GM19238 (cell line): ENCODE data around the gene CLRN3.

Source experiments
- DNase-seq: peaks from one replicate; pipeline ENCODE4 v3.0.0; 2011; ENCODE audit warnings: low spot score; ENCODE audit not compliant: insufficient read length

Gene CLRN3

GRCh38 chr10:127899766-127900387 lies 7.1 kb upstream of the CLRN3 start:
- no peak for DNase-seq

- DNase-seq = no peak
Measured at GRCh38 chr10:127897177-127897576, 4.4 kb upstream of the CLRN3 start.

GRCh38 chr10:127896590-127896989 lies 3.8 kb upstream of the CLRN3 start:
- no peak for DNase-seq

GRCh38 chr10:127894146-127894545 lies 1.4 kb upstream of the CLRN3 start:
- DNase-seq = no peak

- DNase-seq = no peak
Measured at GRCh38 chr10:127890832-127891334, 1.9 kb downstream of the CLRN3 start.

GRCh38 chr10:127890216-127890615 lies 2.5 kb downstream of the CLRN3 start:
- no peak for DNase-seq

GRCh38 chr10:127889605-127890195 lies 3.0 kb downstream of the CLRN3 start:
- no peak for DNase-seq

- DNase-seq = no peak
Measured at GRCh38 chr10:127888521-127889312, 4.0 kb downstream of the CLRN3 start.

- DNase-seq = no peak
Measured at GRCh38 chr10:127887541-127888415, 5.0 kb downstream of the CLRN3 start.

GRCh38 chr10:127886371-127887051 lies 6.2 kb downstream of the CLRN3 start:
- no peak for DNase-seq

GRCh38 chr10:127884501-127884900 lies 8.2 kb downstream of the CLRN3 start:
- DNase-seq = no peak

GRCh38 chr10:127883516-127883915 lies 9.2 kb downstream of the CLRN3 start:
- no peak for DNase-seq

- DNase-seq = no peak
Measured at GRCh38 chr10:127882801-127883459, 9.8 kb downstream of the CLRN3 start.

- no peak for DNase-seq
Measured at GRCh38 chr10:127882391-127882790, 10.3 kb downstream of the CLRN3 start.

GRCh38 chr10:127881262-127881661 lies 11.5 kb downstream of the CLRN3 start:
- DNase-seq = no peak

- DNase-seq = no peak
Measured at GRCh38 chr10:127880557-127880956, 12.2 kb downstream of the CLRN3 start.

- no peak for DNase-seq
Measured at GRCh38 chr10:127878475-127879055, 14.2 kb downstream of the CLRN3 start.

GRCh38 chr10:127877699-127878098 lies 15.0 kb downstream of the CLRN3 start:
- no peak for DNase-seq

- DNase-seq = no peak
Measured at GRCh38 chr10:127877116-127877515, 15.6 kb downstream of the CLRN3 start.

GRCh38 chr10:127875916-127876315 lies 16.8 kb downstream of the CLRN3 start:
- no peak for DNase-seq
